HG03432 (cell line): ENCODE data around the gene LDB2.

Source experiments
- ATAC-seq: cut with Tn5 transposase; IDR thresholded peaks from one replicate; pipeline ENCODE4 v1.9.1; 2021; ENCODE audit warnings: mild to moderate bottlenecking, moderate library complexity; ENCODE audit not compliant: unreplicated experiment

The LDB2 gene

GRCh38 chr4:16809064-16809463 is 89.4 kb downstream of the LDB2 start:
- ATAC-seq: no peak

DNA sequence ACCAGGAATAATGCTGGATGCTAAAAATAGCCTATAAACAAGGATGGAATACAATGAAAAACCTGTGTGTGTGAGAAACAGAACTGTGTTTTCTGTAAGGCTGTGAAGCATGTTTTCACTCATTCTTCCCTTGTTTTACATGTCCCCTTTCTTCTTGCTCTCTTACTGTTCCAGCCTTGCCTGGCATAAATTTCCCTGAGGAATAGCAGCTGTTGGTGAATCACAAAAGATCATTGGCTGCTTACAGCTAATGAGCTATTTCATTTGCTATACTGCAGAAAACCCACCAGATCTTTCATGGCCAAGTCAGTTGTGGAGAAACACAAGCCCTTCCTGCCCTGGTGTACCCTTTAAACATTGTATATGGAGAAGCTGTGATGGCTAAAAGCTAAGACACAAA is 91.1 kb downstream of the LDB2 start:
- no peak for ATAC-seq

DNA sequence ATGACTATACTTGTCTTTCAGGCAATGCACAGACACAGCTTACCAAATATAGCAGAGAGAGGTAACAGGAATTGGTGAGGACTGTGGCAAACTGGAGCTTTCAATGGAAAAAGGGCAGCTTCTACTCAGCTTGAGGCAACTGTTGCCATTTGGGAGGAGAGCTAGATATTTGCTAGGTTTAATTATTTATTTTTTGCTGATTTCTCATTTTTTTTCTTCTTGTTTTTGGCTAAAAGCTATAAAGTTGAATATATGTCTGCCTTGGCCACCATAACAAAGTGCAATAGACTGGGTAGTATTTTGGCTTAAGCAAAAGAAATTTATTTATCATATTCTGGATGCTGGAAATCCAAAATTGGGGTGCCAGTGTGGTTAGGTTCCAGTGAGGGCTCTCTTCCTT is 93.9 kb downstream of the LDB2 start:
- no peak for ATAC-seq

GRCh38 chr4:16802044-16802443 is 96.4 kb downstream of the LDB2 start:
- no peak for ATAC-seq

- no peak for ATAC-seq
Measured at GRCh38 chr4:16801356-16801755, 97.1 kb downstream of the LDB2 start.

DNA sequence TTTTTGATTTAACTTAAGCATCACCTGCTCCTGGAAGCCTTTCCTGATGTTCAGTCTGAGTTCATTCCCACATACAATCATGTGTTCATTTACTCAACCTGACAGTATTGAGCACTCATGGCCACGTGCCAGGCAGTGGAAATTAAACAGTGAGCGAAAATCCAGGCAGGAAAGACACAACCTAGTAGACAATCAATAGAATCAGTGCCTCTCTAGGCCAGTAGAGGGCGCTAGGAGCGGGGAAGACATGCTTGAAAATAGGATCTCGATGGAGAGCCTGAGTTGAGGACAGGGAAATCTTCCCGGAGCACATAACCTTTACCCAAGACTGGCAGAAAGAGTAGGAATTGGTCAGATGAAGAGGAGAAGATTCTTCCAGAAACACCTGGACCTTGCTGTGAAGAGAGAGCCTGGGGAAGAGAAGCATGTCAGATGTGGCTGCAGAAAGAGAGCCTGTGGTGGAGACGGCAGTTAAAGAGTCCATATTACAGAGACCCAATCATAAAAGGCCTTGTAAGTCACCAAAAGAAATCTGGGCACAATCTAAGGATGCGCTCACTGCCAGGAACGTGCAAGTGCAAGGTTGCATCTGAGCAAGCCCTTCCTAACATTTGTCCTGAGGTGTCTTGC is 103.5 kb downstream of the LDB2 start:
- no peak for ATAC-seq

- ATAC-seq: no peak
Measured at GRCh38 chr4:16791460-16791859, 107.0 kb downstream of the LDB2 start.

- ATAC-seq: no peak
Measured at GRCh38 chr4:16790508-16790907, 107.9 kb downstream of the LDB2 start.

GRCh38 chr4:16788868-16789267 is 109.6 kb downstream of the LDB2 start:
- no peak for ATAC-seq

DNA sequence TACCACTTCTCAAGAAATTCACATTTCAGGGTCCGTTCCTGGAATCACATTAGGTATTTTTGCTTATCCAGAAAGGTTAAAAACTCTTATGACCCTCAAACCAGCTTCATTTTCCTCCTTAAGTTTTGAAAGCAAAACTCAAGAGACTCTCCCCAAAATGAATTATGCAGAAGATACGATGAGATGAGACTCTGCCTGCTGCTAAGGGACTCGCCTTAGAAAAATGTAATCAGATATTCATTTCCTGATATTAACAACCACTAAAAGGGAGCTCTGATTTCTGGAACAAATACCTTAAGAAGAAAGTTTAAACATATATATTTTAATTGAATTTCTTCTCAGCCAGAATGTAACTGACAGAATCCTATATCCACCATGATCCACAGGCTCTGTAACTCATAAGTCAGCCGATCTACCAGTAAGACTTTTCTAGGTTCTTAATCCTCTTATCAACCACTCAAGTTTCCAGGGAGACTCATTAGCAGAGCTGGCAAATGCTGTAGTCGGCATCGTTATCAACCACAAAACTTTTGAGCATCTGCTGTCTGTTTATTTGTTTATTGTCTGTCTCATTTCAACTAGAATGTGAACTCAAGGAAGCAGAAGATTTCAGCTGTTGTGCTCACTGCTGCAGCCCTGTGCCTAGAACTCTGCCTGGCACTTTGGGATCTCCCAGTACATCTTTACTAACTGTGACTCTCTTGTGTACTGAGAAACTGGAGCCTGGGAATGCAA is 112.5 kb downstream of the LDB2 start:
- no peak for ATAC-seq

DNA sequence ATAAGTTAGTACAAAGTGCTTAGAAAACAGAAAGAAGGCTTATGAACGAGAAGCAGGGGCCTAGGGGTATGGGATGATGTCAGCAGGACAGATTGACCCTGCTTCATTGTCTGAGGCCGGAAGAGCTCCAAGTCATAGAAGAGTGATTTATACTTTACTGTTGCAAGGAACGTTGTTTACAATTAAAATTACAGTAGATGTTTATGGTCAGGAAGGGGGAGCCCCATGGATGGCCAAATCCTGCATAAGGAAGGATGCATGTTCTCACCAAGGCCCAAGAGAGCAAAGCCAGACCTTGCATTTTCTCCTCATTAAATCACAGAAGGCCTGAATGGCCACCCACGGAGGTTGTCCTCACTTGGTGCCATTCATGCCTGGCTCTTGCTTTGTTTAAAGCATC is 115.3 kb downstream of the LDB2 start:
- ATAC-seq: no peak

GRCh38 chr4:16779028-16779675 is 119.3 kb downstream of the LDB2 start:
- no peak for ATAC-seq

DNA sequence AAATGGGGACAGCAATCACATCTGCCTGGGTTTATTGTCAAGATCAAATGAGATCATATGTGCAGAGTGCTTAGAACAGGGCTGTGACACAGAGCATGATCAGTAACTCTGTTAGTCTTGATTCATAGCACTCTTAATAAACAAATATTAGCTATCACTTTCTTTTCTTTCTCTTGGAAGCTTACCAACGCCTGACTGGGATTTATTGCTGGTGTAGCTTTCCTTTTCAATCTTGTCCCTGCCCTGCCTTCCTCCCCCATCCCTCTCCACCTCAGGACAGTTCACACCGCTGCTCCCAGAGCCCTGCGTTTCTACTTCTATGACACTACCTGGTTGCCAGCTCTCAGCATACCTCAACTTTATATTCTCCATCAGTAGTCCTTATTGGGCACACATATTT is 120.7 kb downstream of the LDB2 start:
- no peak for ATAC-seq

- ATAC-seq: no peak
Measured at GRCh38 chr4:16775411-16776154, 122.9 kb downstream of the LDB2 start.

DNA sequence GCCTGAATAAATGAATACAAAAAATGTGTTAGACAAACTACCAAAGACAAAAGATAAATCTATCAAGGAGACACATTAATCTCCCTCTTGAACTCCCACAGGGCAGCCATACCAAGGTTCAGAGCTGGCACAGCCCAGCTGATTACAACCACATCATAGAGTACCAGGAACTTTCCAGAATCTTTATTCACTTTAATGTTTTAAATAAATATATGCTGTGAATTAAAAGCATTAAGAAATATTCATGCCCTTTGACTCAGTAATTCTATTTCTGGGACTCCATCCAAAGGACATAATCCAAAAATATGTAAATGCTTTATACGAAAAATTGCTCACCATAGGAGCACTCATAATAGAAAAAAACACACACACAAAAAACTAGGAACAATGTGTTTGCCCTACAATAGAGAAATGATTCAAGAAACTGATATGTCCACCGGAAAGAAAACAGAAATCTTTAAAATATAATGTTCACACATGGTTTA is 126.0 kb downstream of the LDB2 start:
- no peak for ATAC-seq

GRCh38 chr4:16770710-16771285 is 127.6 kb downstream of the LDB2 start:
- no peak for ATAC-seq

- no peak for ATAC-seq
Measured at GRCh38 chr4:16767861-16768260, 130.6 kb downstream of the LDB2 start.

GRCh38 chr4:16767251-16767650 is 131.2 kb downstream of the LDB2 start:
- no peak for ATAC-seq

DNA sequence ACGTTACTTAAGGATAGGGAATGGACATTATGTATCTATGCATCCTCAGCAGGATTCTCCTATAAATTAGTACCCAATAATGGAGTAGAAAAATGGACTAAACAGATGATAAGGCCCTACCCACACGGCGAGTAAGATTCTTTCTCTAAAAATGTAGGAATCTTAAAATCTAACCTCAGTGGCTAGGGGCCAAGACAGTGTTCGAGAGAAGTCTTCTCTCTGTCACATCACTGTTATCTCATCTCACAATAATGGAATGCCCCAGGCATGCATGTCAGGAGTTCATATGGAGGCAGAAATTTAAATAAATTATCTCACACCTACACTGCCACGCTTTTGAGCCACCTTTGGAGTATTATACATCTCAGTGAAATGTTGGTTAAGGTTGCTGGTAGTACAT is 132.9 kb downstream of the LDB2 start:
- no peak for ATAC-seq

- ATAC-seq: no peak
Measured at GRCh38 chr4:16764622-16765021, 133.8 kb downstream of the LDB2 start.
